HTR-8/SVneo (cell line): Measurements from ENCODE around the gene TMCO5A.

Experiments used
- DNase-seq: peaks from one replicate; pipeline ENCODE4 v3.0.0; 2011; ENCODE audit warnings: low spot score, mixed read lengths; ENCODE audit not compliant: insufficient read length
- FAIRE-seq: peaks from 2 replicates; lab custom pipeline; 2011; peaks lifted over from hg19 to GRCh38; lab: Jason Lieb, UNC

TMCO5A gene

DNA sequence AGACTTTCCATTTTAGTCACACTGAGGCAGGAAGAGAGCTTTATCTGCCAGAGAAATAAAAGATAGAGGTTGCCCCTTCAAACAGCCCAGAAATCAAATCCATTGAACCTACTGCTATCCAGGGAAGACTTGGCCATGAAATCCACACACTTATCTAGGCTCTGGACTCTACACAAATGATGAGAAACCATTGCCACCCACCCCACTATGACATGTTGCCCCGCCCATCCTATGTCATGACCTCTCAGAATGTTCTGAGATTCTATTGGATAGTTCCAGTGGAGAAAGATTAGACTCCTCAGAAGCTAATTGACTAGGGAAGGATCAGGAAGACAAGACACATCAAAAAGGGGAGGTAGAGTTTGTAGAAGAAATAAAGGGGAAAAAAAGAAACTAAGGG lies at the start of gene TMCO5A:
Gene TMCO5A, plus strand, starts transcription at position 301 of the 400 bp plus-strand sequence. CDS start 1,684 bp downstream, outside the sequence.
- DNase-seq, result no peak
- FAIRE-seq, result no peak

DNA sequence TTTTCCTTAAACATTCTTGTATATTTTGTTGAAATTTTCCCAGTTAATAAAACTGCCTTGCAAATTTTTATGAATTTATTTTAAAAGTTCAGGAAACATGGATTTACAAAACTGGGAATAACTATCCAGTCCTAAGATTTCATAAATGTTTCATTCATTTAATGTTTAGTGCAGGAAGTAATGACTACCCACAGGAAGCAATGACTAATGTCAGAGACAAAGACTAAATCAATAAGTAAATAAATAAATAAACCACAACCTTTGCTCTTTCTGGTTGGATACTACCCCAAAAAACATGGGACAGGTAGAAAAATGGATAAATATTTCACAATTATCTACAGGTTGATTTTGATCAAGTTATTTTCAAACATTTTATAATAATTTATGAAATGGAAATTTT lies 48.8 kb upstream of the TMCO5A start:
- FAIRE-seq (no peak), DNase-seq (no peak)

DNA sequence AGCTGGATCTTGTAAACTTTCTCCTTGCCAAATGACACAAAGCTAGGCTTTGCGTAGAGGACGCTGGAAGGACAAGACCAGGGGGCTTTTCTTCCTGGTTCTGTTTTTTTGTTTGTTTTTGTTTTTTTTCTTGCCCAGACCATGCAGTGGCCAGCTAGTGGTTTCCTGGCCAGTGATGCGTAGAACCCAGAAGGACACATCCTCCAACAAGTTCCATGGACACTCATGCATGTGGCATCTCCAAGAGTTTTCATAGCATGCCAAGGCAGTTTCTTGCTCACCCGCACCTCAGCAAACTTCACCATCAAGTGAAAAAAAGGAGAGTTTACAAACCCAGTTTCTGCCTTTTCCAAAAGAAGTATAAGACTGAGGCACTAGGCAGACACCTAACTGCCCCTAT lies 46.1 kb upstream of the TMCO5A start:
- DNase-seq, result no peak
- FAIRE-seq, result no peak

DNA sequence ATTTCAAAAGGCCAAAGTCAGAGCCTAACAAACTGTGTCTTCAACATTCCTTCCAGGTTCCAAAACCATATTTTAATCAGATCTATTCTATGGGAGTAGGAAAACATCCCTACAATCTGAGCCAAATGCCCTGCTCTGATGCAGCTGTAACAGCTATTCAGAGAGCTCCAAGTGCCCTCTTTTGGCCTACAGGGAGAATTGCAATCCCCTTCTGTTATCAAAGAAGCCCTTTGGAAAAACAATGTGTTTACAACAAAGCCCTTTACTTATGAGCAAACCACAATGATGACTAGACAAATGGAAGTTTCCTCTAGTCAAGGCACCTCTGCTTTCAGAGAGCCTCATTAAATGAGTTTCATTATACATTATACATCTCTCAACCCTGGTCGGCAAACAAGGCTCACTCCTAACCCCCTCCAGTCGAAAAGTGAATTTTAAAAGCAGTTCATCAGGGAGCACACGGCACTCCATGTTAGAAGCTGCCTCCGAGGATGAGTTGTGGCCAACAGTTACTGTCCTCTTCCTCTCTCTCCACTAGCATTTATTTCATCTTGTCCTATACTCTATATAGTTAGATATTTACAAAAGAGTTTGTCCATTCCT lies 42.6 kb upstream of the TMCO5A start:
- DNase-seq (no peak), FAIRE-seq (no peak)

DNA sequence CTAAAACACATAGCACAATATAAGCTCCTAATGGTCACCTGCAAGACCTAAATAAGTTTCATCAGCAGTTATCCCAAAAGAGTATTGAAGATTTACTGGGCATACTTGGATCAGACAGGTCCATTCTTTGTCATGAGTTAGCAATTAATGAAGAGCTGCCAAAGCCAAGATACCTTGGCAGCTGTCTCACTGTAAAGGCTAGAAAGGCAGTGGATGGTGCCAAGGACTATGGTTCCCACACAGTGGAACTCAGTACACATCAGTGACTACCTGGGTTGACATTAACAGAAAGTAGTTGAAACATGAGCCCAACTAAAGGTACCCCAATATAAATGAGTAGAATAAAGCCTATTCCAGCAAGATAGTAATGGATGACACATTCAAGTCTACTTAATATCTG lies 41.1 kb upstream of the TMCO5A start:
- DNase-seq, result no peak
- no peak for FAIRE-seq

DNA sequence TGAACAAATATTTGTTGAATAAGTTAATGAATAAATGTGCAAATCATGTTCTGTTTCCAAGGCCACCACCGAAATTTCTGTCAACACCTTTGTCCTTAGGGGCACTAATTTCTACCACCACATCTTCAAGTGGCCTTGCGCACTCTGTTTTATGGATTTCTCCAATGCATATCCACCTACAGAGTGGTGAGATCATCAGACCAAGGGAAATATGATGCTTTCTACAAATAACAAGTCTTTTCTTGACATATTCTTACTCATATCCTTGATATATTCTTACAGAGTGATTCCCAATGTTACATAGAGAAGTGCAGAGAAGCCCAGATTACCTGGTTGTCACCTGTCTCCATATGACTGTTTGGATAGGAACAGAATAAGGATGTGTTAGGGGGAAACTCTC lies 36.1 kb upstream of the TMCO5A start:
- DNase-seq (no peak), FAIRE-seq (no peak)

DNA sequence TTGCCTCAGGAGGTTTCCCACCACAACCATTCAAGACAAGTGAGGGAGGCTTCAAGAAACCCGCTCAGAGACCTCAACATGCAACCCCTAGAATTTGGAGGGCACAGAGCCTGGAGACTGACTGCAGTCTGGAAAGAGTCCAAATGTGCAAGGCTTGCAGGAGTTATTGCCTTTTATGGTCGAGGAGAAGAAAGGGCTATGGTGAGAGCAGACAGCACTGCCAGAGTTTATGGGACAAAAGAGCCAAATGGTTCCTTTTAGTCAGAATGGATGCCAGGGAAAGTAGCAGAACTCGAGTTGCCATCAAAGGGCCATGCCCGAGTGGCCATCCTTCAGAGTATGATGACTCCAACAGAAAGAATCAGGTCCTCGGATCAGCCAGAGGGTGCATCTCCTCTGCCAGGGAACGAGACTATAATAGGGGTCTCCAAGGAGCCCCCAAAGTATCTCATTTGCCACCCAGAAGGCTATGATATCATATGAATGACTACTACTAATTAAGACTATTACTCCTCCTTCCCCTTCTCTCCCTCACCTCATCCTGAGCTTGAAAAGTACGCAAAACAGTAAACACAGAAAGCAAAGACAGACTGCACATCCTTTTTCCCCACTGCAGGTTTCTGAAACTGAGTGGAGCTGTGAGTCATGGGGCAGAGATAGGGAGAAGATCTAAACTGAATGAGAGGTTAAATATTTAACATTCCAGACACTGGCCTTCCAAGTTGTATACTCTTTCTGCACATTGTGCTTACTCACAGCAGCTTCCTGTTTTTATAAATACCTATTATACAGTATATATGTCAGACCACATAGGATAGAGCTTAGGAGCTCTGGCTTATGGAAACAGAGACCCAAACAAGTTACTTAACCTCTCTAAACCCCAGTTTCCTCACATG lies 33.9 kb upstream of the TMCO5A start:
- peak; percentile 49 for FAIRE-seq
- peak; percentile 41 for DNase-seq

DNA sequence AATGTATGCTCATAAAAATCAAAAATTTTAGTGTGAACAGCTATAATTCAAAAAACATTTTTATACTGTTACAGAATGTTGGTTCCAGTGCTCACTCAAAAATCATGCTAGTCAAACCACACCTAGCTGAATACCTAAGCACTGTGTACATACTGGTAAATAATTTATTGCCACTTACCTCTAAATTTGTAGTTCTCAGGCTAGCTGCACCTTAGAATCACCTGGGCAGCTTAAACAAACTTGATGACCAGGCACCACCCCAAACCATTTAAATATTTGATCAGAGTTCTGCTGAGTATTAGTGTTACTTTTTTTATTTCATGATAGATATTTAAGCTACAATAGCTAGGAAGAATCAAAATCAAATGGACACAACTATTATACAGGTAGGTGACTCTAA lies 32.3 kb upstream of the TMCO5A start:
- no peak for FAIRE-seq
- DNase-seq, result no peak

DNA sequence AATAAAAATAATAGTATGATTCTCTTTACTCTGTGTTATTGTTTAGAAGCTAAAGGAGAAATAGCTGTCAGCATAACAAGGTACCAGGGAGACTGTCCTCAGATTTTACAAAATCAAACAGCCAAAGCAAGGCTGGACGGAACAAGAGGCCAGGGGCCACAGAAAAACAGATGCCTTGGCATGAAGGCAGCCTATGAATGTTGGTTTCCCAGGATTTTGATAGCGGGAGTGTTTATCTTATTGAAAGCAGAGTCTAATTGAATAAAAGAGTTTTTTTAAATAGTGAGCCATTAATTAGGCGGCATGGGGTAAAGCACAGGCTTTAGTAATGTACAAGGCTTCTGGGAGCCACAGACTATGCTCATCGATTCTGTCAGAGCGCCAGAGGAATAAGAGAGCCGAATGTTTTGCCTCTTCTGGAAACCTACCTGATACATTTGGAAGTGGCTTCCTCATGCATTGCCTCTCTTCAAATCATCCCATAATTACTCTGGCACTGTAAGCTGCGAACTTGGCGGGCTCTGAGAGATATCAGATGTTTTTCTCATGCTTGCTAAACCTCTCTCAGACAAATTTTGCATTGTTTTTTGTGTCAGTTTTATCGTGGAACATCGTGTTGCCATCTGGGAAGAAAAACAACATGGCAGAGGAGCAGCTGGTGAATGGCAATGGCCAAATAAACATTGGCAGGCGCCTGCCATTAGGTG lies 30.4 kb upstream of the TMCO5A start:
- DNase-seq, result no peak
- FAIRE-seq, result no peak

DNA sequence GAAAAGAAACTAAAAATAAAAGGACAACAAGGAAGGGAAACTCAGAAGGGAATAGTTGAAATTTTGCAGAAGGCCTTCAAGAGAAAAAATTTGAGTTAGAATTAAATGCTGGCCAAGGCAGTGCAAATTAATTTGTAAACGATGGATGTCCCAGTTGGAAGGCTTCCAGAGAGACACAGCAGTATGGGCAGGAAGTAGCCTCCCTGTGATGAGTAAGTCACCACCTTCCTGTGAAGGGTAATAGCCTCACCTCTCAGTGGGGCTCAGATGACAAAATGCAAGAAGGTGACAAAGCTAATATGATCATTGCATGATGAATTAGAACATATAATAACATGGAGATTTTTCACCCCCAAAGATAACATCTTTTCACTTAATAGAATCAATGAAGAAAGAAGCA lies 27.3 kb upstream of the TMCO5A start:
- FAIRE-seq, result no peak
- DNase-seq, result no peak

DNA sequence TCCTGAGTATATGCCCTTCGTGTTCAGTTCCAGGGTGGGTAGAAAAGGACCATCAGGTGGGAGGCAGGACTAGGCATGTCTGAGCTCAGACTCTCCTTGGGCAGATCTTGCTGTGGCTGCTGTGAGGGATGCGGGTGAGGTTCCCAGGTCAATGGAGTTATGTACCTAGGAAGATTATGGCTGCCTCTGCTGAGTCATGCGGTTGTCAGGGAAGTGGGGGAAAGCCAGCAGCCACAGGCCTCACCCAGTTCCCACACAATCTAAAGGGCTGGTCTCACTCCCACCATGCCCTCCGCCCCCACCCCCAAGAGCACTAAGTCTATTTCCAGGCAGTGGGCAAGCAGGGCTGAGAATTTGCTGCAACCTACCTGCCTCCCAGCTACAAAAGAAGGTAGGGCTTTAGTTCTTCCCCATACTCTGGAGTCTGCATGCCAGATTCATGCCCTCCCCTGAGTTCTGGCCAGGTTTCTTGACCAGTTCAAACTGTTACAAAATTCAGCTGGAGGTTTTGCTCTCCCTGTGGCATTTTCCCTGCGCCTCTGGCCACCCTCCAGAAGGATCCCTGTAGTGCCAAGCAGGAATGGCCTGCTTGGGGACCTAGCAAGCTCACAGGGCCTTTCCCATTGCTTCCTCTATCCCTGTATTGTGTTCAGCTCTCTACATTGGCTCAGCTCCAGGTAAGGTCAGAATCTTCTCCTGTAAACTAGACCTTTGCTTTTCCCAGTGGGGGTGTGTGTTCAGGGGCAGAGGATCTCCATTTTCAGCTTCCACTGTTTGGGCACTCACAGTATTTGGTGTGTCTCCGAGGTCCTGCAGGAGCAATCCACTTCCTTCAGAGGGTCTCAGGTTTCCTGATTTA lies 12.7 kb upstream of the TMCO5A start:
- DNase-seq, result no peak
- no peak for FAIRE-seq

DNA sequence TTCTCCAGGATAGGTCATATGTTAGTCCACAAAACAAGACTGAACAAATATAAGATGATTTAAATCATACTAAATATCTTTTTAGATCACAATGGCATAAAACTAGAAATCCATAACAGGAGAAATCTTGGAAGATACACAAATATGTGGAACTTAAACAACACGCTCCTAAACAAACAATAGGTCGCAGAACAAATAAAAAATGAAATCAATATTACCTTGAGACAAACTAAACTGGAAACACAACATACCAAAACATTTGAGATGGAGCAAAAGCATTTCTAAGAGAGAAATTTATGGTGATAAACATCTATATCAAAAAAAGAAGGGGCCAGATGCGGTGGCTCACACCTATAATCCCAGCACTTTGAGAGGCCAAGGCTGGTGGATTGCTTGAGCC lies 8.3 kb upstream of the TMCO5A start:
- no peak for FAIRE-seq
- DNase-seq, result no peak

DNA sequence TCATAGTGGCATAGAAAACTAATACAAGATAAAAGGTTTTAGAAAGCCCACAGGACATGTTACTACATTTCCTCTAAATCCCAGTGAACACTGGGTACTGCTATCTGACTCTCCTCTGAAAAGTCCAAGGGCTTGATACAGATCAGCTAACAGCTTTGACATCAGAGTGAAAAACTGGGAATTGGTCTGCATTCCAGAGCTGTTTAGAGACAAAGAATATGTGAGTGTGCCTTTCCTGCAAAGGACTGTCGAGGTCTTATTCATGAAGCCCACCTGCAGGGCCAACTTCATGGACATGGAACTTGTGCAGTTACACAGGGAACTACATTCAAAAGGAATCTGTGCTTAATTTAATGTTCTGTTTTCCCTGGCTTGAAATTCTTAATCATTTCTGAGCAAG lies 5.2 kb upstream of the TMCO5A start:
- DNase-seq (no peak), FAIRE-seq (no peak)

DNA sequence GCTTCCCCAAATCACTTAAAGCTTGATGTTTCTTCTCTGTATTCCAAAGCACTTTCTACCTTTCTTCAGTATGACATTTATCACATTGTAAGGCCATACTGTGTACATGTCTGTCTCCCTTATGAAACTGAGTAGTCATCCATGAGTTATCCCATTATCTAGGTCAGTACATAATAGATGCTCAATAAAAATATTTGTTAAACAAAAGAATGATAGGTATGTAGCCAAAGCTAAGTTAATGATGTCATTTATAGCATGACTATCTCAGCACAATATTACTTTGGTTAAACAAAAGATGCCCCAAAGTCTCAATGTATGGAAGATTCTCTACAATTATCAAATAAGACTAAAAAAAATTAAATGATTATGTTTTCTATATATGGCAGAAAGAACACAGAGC lies 3.1 kb upstream of the TMCO5A start:
- no peak for DNase-seq
- FAIRE-seq, result no peak

DNA sequence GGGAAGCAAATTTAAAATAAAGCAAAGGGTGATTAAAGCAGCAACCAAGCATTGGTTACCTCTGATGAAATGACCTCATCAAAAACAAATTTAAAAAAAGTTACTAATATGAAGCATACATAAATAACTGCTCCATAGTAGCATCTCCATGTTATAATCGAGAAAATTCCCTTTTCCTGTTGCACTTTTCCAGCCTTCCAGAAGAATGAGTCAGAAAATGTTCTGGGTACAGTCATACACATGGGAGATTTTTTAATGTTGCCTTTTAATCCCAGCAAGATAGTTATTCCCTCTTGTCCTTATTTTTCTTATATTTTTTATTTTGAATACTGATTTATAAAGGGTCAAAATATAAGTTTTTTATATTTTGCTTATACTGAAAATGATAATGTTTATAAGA lies 2.6 kb upstream of the TMCO5A start:
- no peak for DNase-seq
- FAIRE-seq, result no peak

DNA sequence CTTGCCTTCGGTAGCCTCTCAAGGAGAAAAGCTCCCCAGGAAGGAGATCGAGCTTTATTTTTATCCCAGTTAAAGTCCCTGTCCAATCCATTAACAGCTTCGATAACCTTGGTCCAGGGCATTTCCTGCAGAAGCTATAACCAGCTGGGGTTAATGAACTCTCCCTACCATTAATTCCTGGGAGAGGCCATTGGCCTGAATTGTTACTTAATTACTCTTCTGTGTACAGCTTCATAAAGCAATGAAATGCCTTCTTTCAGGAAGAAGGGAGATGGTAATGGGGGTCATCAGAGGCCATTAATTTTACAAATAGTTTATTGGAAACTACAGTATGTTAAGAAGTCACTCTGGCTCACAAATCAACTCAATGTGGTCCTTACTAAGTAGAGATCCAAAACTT lies 1.9 kb upstream of the TMCO5A start:
- no peak for DNase-seq
- no peak for FAIRE-seq

DNA sequence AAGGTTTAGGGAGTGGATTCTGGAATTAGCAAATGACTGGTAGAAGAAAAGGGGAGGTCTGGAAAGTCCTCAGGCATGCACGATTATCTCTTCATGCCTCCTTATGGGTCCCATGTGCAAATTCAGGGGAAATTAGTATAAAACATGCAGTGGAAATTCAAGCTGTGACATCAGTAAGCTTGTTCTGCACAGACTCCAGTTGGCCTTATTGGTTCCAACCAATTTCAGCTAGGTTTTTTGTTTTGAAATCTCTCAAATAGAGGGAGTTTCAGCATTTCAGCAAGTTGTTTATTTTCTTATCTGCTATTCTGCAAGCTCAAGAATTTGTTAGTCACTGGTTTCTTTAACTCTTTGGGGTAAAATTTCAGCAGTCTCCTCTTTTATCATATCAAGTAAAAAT lies 774 bp upstream of the TMCO5A start:
- DNase-seq (no peak), FAIRE-seq (no peak)

DNA sequence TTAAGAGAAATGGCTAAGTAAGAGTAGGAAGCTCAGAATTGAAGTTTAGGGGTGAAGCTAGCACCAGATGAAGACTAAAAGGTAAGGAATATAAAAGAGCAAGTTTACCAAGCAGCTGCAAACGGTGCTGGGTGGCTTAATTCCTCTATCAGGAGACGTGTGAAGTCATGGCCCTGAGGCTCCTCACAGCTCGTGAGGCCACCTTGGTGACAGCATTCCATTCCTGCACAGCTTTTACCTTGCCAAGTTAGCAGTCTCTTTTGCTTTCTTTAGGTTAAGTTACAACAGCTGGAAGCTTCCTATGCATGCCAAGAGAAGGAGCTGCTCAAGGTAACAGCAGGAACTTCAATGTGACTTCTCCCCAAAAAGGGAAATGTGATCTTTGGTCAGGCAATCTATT lies 6.4 kb downstream of the TMCO5A start:
- no peak for DNase-seq
- no peak for FAIRE-seq

DNA sequence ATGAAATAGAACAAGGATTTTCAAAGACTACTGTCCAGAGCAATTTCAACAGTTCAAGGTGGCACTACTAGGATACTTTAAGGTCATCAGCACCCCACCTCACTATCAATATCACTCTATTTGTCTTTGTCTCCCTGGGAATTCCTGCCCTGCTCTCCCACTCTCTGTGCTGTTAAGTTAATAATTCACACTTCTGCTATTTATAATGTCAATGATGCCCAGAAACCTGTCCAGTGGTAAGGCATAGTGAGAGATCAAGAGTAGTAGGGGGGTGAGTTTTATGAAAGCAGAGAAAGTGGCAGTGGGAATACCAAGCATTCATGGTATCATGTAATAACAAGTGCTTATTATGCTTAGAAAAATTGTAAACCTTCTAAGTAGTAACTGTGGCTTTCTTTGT lies 7.3 kb downstream of the TMCO5A start:
- DNase-seq, result no peak
- no peak for FAIRE-seq

DNA sequence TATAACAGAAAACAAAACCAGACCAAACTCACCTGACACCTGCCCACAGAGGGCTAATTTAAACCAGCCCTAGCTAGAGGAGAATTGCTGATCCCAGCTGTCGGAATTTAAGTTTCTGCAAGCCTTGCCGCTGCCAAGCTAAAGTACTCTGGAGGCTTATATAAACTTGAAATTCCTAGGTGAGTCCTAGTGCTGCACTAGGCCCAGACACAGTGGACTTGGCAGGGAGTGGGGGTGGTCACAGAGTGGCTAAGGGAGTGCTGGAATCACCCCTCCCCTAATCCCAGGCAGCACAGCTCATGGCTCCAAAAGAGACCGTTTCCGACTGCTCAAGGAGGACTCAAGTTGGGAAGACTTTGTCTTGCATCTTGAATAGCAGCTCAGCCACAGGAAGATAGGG lies 17.6 kb downstream of the TMCO5A start:
- DNase-seq, result no peak
- FAIRE-seq, result no peak
